Embryonic facial prominence (tissue), 1 donor: ENCODE data around the gene MPV17L2.
"Not testable (repeated sequence)": the region's sequence is repeated elsewhere in the genome, so short reads cannot be mapped to it uniquely, and the experiment has no call there.

Experiments
- DNase-seq: peaks from one replicate; pipeline ENCODE4 v3.0.0-alpha.2; 2016; ENCODE audit errors: extremely low spot score

The MPV17L2 gene

GRCh38 chr19:18191640-18192062 lies 1.4 kb upstream of the MPV17L2 start:
- no peak for DNase-seq

- no peak for DNase-seq
Measured at GRCh38 chr19:18193388-18194180, 566 bp downstream of the MPV17L2 start.

- DNase-seq: no peak
Measured at GRCh38 chr19:18194181-18194530, 1.1 kb downstream of the MPV17L2 start.

DNA sequence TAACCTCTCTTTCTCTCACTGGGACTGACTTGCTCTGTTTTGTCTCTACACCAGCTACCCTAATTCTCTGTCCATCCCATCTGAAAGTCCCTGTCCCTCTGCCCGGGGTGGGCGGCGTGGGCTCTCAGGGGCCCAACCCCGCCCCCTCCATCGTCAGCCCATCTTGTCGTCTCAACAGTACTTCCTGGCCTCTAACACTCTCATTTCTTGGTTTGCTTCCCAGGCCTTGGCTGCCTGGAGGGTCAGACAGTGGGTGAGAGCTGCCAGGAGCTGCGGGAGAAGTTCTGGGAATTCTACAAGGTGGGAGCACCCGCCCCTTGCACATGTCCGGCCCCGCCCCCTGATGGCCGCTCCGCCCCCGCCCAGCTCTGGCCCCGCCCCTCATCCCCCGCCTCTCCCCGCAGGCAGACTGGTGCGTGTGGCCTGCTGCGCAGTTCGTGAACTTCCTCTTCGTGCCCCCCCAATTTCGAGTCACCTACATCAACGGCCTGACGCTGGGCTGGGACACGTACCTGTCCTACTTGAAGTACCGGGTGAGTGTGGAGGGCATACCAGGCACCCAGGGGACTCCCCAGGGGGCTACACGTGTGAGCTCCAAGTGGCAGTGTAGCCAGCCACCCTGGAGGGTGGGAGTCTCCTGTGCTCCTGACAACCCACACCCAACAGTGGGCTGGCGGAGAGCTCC lies 1.7 kb downstream of the MPV17L2 start:
- DNase-seq: no peak

DNA sequence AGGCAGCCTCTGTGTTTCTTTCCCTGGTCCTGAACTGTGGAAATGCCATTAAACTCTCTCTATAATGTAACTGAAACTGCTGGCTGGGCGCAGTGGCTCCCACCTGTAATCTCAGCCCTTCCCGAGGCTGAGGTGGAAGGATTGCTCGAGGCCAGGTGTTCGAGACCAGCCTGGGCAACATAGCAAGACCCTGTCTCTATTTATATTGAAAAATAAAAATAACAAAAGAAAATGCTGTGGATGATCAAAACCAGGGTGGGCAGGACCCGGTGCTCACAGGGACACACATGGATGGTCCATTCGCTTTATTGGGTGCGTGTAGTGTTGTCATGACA lies 3.5 kb downstream of the MPV17L2 start:
- DNase-seq: no peak

DNA sequence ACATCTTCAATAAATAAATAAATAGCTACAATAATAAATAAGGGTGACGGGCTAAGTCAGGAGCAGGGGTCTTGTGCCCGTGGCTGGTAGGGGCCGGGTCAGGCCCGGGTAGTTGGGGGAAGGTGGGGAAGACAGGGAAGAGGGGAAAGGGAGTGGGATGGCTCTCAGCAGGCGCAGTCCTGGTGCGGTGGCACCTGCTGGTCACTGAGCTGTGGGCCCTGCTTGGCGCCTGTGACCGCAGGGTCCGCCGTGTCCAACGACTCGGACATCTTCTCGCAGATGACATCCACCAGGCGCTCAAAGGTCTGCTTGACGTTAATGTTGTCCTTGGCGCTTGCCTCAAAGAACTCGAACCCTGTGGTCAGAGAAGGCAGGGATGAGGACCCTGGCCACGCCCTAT lies 4.3 kb downstream of the MPV17L2 start:
- DNase-seq: no peak

DNA sequence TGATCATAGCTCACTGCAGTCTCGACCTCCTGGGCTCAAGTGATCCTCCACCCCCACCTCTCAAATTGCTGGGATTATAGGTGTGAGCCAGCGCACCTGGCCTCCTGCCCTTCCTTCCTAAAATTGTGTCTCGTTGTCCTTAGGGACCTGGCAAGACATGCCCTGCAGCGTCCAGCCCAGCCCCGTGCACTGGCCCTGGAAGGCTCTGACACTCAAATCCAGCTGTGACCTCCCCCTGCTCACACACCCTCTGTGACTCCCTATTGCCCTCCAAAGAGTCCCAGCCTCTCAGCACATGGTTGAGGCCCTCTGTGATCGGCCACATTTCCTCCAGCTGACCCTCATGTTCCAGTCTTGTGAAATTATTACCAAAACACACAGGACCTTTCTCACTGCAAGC lies 4.9 kb downstream of the MPV17L2 start:
- no peak for DNase-seq

DNA sequence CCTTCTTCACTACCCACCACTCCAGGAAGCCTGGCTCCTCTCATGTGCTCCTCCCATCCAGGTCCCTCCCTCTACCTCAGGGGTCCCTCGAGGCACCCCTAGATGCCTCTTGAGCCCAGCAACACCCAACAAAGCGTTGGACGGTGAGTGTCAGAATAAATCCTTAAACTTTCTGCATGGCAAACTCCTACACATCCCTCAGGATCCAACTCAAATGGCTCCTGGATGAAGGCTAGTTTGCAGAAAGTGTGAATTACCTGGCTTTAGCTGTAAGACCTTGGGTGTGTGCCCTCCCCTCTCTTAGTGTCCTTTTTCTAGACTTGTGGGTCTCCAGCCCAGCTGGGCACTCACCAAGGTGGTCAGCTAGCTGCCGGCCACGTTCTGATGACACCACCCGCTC lies 5.4 kb downstream of the MPV17L2 start:
- no peak for DNase-seq

DNA sequence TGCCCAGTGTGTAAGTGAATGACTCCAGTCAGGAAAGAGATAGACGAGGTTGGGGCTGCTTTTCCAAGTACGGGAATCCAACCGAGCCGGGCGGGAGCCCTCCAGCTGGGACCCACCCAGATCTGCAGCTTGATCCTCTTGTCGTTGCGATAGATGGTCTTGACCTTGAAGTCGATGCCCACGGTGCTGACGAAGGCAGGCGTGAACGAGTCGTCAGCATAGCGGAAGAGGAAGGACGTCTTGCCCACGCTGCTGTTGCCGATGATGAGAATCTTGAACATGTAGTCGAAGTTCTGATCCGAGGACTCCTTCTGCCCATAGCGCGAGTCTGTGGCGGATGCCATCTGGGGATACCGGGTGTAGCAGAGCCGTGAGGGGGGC lies 9.4 kb downstream of the MPV17L2 start:
- no peak for DNase-seq

DNA sequence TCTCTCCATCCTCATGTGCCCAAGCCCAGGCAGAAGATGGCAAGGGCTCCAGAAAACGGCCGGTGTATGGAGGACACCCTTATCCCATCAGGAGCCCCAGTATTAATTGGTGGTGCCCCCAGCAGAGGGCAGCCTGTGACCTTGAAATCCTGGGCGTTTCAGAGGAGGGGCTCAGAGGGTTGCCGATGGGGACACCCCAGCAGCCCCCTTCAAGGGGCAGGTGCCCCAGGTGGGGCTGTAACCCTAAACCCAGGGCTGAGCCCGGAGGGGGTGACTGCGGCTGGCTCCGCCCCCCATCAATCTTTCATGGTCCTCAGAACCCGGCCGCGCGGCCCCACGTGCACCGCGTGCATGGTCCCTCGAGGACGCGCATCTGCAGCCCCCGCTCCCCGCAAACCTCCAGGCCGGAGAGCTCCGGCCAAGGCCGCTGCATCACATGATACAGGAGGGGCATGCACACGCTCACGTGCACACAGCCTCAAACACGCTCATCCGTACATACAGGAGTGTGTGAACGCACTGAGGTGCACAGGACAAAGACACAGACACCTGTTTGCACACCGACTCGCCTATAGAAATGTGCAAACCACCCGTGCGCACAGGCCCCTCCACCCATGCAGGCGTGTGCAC lies 9.9 kb downstream of the MPV17L2 start:
- DNase-seq: no peak

- DNase-seq: no peak
Measured at GRCh38 chr19:18203408-18203862, 10.4 kb downstream of the MPV17L2 start.

DNA sequence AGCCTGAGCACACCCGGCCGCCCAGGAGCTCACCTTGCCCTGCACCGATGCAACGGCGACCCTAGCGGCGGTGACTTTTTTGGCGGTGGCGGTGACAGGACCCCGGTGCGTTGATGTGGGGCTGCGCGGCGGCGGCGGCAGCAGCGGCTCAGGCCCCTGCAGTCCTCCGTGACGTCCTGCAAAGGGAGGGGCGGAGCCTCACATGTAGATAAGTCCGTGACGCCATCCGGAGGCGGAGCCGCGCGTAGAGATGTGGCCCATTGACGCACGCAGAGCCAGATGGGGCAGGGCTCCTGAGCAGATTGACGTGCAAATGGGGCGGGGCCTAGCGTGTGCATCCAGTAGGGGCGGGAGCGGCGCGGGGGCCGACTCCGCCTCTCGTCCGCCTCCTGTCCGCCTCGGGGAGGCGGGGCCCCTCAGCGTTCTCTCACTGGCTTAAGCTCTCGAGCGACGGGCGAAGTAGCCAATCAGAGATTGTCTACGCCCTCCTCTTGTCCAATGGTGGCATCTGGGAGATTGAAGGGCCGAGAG lies 10.9 kb downstream of the MPV17L2 start, which contains the start of gene RAB3A:
RAB3A (minus strand) TSS at position 180 of the 531 bp plus-strand sequence. CDS start 1,302 bp downstream, outside the sequence.
- DNase-seq: peak; percentile 100

GRCh38 chr19:18204394-18205199 lies 11.6 kb downstream of the MPV17L2 start:
- DNase-seq: peak; percentile 71

DNA sequence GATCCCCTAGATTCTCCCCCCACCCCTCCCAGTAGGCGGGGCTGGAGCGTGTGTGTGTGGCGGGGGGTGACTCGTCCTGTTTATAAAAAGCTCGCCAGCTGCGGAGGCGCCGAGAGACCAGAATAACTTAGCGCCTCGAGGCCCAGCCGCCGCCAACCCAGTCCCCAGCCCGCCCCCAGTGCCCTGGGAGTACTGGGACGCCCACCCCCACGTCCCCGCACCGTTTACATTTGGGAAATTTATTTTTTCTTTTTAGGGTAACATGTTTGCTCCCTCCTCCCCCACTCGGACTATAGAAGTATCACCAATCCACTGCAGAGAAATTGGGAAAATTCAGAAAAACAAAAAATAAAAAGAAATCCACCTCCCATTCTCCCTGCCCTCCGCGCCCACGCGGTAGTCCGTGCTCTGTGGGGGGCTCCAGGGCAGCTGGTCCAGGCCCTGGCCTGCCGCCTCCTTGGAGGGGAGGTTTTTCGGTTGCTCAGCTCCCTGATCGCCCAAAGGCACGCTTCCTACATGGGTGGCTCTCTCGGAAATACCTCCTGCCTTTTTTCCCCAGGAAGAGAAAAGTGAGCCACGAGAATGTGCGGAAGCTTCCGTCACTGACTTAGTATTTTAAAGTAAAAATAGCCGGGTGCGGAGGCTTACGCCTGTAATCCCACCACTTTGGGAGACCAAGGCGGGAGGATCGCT lies 12.3 kb downstream of the MPV17L2 start:
- peak; percentile 71 for DNase-seq

DNA sequence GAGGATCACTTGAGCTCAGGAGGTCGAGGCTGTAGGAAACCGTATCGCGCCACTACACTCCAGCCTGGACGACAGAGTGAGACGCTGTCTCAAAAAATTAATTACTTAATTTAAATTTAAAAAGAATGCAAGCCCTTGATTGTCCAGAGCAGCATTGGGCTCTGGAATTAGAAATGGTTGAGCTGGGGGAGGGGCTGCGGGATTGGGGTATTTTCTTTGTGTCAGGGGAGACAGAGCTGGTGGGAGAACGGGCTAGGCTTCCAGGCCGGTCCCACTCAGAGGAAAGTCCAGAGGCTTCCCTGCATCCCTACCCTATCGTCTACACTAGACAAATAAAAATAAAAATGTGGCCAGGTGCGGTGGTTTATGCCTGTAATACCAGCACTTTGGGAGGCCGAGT lies 13.0 kb downstream of the MPV17L2 start:
- no peak for DNase-seq

GRCh38 chr19:18208098-18208951 lies 15.3 kb downstream of the MPV17L2 start:
- no peak for DNase-seq

DNA sequence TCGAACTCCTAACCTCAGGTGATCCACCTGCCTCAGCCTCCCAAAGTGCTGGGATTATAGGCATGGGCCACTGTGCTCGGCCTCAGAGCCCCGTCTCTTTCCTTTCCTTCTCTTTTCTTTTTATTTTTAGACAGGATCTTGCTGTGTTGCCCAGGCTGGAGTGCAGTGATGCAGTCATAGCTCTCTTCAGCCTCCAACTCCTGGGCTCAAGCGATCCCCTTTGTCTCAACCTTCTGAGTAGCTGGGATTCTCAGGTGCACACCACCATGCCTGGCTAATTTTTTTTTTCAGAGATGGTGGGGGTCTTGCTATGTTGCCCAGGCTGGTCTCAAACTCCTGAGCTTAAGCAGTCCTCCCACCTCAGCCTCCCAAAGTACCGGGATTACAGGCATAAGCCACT lies 16.9 kb downstream of the MPV17L2 start:
- DNase-seq: not testable (repeated sequence)

- DNase-seq: no peak
Measured at GRCh38 chr19:18211683-18212082, 18.7 kb downstream of the MPV17L2 start.

DNA sequence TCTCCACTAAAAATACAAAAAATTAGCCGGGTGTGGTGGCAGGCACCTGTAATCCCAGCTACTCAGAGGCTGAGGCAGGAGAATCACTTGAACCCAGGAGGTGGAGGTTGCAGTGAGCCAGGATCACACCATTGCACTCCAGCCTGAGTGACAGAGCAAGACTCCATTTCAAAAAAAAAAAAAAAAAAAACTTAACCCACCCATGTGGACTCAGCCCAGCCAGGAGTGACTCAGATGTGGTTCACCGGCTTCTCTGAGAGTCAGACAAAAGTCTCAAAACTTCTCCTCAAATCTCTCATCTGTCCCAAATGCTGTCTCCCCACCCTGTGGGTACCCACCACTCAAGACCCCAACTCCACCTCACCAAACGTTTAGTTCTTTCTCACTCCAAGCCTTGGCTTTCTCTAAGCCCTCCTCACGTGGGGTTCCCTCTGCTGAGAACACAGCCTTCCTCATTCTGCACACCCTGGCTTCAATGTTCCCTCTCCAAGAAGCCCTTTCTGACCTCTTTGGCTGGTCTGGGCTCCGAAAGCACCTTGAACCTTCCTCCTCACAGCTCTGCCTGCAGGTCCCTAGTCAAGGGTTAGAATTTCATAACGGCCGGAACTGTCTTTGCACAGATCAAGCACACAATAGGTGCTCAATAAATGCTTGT lies 21.9 kb downstream of the MPV17L2 start:
- DNase-seq: no peak

DNA sequence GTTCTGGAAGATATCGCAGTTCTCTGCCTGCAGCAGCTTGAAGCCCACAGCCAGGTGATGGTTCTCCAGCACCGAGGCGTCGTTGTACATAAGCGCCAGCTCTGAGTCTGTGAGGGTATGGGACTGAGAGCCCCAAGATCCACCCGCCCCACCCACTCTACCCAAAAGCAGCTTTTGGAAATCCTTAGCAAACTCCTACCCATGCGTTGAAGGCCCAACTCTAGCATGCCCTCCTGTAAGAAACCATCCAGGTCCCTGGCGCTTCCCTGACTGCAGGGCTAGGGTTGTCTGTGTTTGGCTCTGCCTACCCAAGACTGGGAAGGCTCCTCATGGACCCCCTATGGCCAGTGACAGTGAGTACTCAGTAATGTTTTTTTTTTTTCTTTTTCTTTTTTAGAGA lies 23.8 kb downstream of the MPV17L2 start:
- no peak for DNase-seq
